ENCODE measurements around the gene STRA6.

- TF ChIP-seq CTCF (conservative IDR thresholded peaks at IDR 0.05; ENCODE audit: low read depth, low read length), result no peak
- no peak for TF ChIP-seq EZH2 (IDR thresholded peaks at IDR 0.05; ENCODE audit: borderline replicate concordance, low read depth, low read length, poor library complexity, severe bottlenecking)
Observed at GRCh38 chr15:74251131-74251811, 48.7 kb upstream of the STRA6 start.
